Ishikawa (cell line): ENCODE measurements around the gene PGBD4.

Experiments used
- CEBPB ChIP-seq: IDR thresholded peaks from 2 replicates; pipeline ENCODE4 v1.6.1; 2012
- CREB1 ChIP-seq: IDR thresholded peaks from 2 replicates; pipeline ENCODE4 v1.6.1; 2012; ENCODE audit warnings: low read depth
- EGR1 ChIP-seq: IDR thresholded peaks from 2 replicates; pipeline ENCODE4 v1.6.1; 2012
- EP300 ChIP-seq: IDR thresholded peaks from 2 replicates; pipeline ENCODE4 v1.6.1; 2012; ENCODE audit warnings: borderline replicate concordance
- FOXM1 ChIP-seq: IDR thresholded peaks from 2 replicates; pipeline ENCODE4 v1.6.1; 2012; ENCODE audit warnings: low read depth, borderline replicate concordance
- NFIC ChIP-seq: IDR thresholded peaks from 2 replicates; pipeline ENCODE4 v1.6.1; 2012
- RAD21 ChIP-seq: IDR thresholded peaks from 2 replicates; pipeline ENCODE4 v1.6.1; 2012; ENCODE audit warnings: low read depth
- TAF1 ChIP-seq: IDR thresholded peaks from 2 replicates; pipeline ENCODE4 v1.6.1; 2012; ENCODE audit warnings: low read depth, mild to moderate bottlenecking
- TCF12 ChIP-seq: IDR thresholded peaks from 2 replicates; pipeline ENCODE4 v1.6.1; 2012; ENCODE audit warnings: low read depth
- TEAD4 ChIP-seq: IDR thresholded peaks from 2 replicates; pipeline ENCODE4 v1.6.1; 2012
- YY1 ChIP-seq: IDR thresholded peaks from 2 replicates; pipeline ENCODE4 v1.6.1; 2012; ENCODE audit warnings: low read depth
- ZBTB7A ChIP-seq: IDR thresholded peaks from 2 replicates; pipeline ENCODE4 v1.6.1; 2012; ENCODE audit warnings: low read depth
- TF ChIP-seq, protein P1 (sequence below): IDR thresholded peaks from 2 replicates; pipeline ENCODE4 v1.6.1; 2012
- TF ChIP-seq, protein P2 (sequence below): IDR thresholded peaks from 2 replicates; pipeline ENCODE4 v1.6.1; 2012; ENCODE audit warnings: low read depth, mild to moderate bottlenecking
- TF ChIP-seq, protein P3 (sequence below): IDR thresholded peaks from 2 replicates; pipeline ENCODE4 v1.6.1; 2012

PGBD4 gene

DNA sequence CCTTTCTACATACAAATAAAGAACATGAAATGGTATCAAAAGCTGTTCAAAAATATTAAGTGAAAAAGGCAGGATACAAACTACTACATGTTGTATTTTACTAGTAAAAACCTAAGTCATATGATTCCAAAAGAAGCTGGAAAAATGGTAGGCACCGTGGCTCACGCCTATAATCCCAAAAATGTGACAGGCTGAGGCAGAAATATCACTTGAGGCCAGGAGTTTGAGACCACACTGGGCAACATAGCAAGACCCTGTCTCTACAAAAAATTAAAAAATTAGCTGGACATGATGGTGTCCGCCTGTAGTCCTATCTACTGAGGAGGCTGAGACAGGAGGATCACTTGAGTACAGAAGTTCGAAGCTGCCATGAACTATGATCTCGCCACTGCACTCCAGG lies 2.0 kb upstream of the PGBD4 start:
- TF ChIP-seq YY1 (no peak), NFIC (no peak)

DNA sequence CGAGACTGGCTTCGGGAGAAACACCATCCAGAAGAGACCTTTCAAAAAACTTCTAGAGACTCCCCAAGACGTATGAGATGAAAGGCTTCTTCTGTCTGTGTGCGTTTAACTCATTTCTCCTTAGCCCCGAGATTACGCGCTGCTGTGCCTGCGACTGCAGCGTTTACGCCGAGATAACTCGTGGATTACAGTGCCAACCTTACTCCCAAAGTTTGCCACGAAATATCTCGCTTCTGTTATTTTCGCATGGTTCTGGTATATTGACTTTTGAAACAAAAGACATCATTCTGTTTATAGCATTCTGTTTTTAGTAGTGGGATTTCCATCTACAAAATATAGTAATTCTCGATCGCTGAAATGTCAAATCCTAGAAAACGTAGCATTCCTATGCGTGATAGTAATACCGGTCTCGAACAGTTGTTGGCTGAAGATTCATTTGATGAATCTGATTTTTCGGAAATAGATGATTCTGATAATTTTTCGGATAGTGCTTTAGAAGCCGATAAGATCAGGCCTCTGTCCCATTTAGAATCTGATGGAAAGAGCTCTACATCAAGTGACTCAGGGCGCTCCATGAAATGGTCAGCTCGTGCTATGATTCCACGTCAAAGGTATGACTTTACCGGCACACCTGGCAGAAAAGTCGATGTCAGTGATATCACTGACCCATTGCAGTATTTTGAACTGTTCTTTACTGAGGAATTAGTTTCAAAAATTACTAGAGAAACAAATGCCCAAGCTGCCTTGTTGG lies 467 bp downstream of the PGBD4 start:
- TF ChIP-seq, protein P1, sequence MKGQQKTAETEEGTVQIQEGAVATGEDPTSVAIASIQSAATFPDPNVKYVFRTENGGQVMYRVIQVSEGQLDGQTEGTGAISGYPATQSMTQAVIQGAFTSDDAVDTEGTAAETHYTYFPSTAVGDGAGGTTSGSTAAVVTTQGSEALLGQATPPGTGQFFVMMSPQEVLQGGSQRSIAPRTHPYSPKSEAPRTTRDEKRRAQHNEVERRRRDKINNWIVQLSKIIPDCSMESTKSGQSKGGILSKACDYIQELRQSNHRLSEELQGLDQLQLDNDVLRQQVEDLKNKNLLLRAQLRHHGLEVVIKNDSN, result 0 out of 2 replicates have a peak, but pooled peaks have one; percentile 33
- no peak for TF ChIP-seq TCF12
- no peak for TF ChIP-seq EGR1

DNA sequence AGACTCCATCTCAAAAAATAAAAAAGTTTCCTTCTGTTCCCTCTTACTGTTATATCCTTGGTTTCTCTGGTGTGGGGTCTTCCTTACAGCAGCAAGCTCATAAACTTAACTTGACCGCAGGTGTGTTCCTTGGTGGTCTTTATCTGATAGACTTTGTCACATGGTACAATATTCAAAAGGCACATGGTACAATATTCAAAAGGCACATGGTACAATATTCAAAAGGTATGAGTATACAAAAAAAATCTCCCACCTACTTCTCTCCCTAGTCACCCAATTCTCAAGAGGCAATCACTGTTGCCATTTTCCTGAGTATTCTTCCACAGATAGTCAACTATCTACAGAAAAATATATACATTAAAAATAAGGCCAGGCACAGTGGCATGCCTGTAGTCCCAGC lies 4.5 kb downstream of the PGBD4 start:
- no peak for TF ChIP-seq CREB1
- TF ChIP-seq NFIC, result no peak
- no peak for TF ChIP-seq TEAD4
- TF ChIP-seq, protein P2, sequence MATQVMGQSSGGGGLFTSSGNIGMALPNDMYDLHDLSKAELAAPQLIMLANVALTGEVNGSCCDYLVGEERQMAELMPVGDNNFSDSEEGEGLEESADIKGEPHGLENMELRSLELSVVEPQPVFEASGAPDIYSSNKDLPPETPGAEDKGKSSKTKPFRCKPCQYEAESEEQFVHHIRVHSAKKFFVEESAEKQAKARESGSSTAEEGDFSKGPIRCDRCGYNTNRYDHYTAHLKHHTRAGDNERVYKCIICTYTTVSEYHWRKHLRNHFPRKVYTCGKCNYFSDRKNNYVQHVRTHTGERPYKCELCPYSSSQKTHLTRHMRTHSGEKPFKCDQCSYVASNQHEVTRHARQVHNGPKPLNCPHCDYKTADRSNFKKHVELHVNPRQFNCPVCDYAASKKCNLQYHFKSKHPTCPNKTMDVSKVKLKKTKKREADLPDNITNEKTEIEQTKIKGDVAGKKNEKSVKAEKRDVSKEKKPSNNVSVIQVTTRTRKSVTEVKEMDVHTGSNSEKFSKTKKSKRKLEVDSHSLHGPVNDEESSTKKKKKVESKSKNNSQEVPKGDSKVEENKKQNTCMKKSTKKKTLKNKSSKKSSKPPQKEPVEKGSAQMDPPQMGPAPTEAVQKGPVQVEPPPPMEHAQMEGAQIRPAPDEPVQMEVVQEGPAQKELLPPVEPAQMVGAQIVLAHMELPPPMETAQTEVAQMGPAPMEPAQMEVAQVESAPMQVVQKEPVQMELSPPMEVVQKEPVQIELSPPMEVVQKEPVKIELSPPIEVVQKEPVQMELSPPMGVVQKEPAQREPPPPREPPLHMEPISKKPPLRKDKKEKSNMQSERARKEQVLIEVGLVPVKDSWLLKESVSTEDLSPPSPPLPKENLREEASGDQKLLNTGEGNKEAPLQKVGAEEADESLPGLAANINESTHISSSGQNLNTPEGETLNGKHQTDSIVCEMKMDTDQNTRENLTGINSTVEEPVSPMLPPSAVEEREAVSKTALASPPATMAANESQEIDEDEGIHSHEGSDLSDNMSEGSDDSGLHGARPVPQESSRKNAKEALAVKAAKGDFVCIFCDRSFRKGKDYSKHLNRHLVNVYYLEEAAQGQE, result no peak
- TF ChIP-seq, protein P3, sequence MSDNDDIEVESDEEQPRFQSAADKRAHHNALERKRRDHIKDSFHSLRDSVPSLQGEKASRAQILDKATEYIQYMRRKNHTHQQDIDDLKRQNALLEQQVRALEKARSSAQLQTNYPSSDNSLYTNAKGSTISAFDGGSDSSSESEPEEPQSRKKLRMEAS, result no peak
- no peak for TF ChIP-seq TAF1
- TF ChIP-seq FOXM1, result no peak

DNA sequence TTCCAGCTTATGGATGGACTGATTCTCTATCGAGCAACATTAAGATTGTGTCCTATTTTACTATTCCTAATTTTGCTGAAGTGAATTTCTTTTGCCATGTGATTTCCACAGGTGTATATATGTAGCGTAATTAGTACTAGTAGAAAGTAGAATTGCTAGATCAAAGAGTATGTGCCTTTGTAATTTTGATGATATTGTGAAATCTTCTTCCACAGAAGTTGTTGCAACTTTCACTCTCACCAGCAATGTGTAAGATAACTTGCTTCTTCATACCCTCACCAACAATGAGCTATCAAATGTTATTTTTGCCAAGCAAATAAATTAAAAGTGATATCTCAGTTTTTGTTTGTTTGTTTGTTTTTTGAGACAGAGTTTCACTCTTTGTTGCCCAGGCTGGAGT lies 5.4 kb downstream of the PGBD4 start:
- TF ChIP-seq, protein P2, result no peak
- TF ChIP-seq TAF1, result no peak
- no peak for TF ChIP-seq EP300
- no peak for TF ChIP-seq NFIC
- TF ChIP-seq RAD21, result no peak
- no peak for TF ChIP-seq FOXM1
- TF ChIP-seq CEBPB, result no peak
- no peak for TF ChIP-seq TCF12
- TF ChIP-seq EGR1, result no peak
- no peak for TF ChIP-seq CREB1
- no peak for TF ChIP-seq TEAD4
- TF ChIP-seq, protein P3, result no peak
- no peak for TF ChIP-seq ZBTB7A
- no peak for TF ChIP-seq YY1

DNA sequence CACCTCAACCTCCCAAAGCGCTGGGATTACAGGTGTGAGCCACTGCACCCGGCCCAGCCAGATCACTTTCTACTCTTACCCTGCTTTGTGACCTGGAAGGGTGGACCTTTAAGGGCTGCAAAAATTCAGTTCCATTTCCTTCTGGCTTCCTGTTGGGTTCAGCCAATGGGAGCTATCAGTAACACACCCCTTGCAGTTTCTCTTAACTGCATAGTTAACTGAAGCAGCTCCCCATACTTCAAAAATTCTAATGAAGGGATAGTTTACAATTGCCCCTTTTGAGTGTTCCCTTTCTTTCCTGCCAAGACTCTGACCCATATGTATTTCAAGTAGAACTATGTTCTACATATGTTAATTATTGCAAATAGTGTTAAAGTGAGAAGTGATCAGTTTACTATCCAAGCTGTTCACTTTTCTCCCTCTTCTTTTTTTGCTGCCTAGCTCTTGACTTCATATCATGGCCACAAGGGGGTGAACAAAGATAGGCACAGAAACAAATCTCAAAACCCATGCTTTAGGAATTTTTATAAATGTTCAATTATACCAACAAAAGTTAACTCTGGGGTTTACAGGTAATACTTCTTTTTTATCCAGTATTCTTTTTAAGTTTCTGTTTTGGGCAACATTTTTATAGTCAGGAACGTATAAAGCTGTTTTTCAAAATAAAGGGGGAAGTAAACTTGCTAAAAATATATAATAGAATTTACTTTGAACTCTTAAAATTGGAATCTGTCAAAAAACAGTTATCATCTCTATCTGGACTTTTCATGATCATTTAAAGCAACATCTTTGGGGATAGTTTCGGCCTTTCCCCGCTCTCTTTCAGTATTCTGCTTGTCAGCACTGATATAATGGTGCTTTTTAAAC lies 8.1 kb downstream of the PGBD4 start:
- TF ChIP-seq FOXM1, result no peak
- TF ChIP-seq RAD21, result peak; percentile 78
- TF ChIP-seq, protein P1, result no peak

DNA sequence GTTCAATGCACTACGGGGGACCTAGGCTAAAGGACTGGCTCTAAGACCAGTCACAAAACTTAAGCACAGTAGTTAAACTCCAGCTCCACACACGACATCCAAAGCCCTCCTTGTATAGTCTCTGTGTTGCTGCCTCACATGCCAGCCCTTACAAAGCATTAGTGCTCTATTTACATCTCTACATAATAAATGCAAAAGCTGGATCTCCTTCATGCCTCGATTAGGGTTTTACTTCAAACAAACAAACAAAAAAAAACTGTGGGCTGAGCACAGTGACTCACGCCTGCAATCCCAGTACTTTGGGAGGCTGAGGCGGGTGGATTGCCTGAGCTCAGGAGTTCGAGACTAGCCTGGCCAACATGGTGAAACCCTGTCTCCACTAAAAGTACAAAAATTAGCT lies 9.6 kb downstream of the PGBD4 start:
- TF ChIP-seq ZBTB7A (no peak), TEAD4 (no peak), NFIC (no peak), FOXM1 (no peak), TAF1 (no peak)
- TF ChIP-seq, protein P2, result no peak
- TF ChIP-seq, protein P1, result no peak
